Mucosa of rectum (tissue), 2 donors: ENCODE data around the gene MGAT5B.

ENCODE experiments used
- H3K27ac ChIP-seq, 2 donors: one replicate each; pipeline ENCODE4 v1.7.0; 2013; ENCODE audit warnings: inconsistent platforms in 2 of 2, low read depth in 2 of 2, low read length in 2 of 2
- H3K27me3 ChIP-seq, 2 donors: one replicate each; pipeline ENCODE4 v1.7.0; 2013; ENCODE audit warnings: low read length in 2 of 2; ENCODE audit not compliant: control insufficient read depth in 2 of 2, insufficient read depth in 2 of 2
- H3K36me3 ChIP-seq, 2 donors: one replicate each; pipeline ENCODE4 v1.7.0; 2013; ENCODE audit warnings: low read length in 2 of 2; ENCODE audit not compliant: control insufficient read depth in 2 of 2, insufficient read depth in 2 of 2
- H3K4me1 ChIP-seq, 2 donors: one replicate each; pipeline ENCODE4 v1.7.0; 2013; ENCODE audit warnings: low read length in 2 of 2, mild to moderate bottlenecking in 1 of 2; ENCODE audit not compliant: control insufficient read depth in 2 of 2, insufficient read depth in 2 of 2
- H3K4me3 ChIP-seq, 2 donors: one replicate each; pipeline ENCODE4 v1.7.0; 2013; ENCODE audit warnings: low read length in 2 of 2
- H3K9ac ChIP-seq, 2 donors: one replicate each; pipeline ENCODE4 v1.7.0; 2013; ENCODE audit warnings: low read length in 2 of 2, low read depth in 1 of 2, mild to moderate bottlenecking in 1 of 2
- H3K9me3 ChIP-seq, 2 donors: one replicate each; pipeline ENCODE4 v1.7.0; 2013; ENCODE audit warnings: low read length in 2 of 2; ENCODE audit not compliant: control insufficient read depth in 2 of 2
- donor health status: healthy.
- donor health status: Normal muscosa, but diverticular disease.

Gene MGAT5B

DNA sequence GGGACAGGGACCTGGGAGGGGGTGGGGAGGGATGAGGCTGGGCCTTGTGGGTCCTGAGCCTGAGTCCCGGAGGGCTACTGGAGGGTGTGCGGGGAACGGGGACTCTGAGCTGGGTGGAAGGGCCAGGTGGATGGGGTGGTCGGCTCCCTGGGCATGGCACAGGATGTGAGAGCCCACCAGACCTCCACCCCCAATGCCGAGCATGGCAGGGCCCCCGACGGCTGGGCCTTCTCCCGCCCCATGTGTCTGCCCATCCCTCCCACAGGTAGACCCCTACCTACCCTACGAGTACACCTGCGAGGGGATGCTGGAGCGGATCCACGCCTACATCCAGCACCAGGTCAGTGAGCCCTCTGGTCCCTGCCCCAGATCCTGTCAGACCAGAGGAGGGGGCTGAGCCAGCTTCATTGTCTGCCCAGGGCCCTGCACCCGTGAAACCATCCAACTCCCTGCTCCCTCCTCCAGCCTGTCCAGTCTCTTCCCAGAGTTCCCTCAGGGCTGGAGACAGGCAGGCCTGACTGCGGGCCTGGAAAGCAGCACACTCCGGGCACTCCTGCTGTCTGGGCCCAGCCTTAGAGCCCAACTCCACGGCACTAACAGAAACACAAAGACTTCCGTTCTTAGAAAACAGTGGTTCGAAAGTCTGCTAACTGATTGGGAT, 78.0 kb downstream of the MGAT5B start:
- Histone ChIP-seq H3K4me3 (no peak overlapping the region), H3K4me1 (no peaks in the 10 kb centered on the region), H3K36me3 (no peaks in the 10 kb centered on the region), H3K27ac (no peak overlapping the region), H3K9me3 (no peaks in the 10 kb centered on the region), H3K27me3 (peaks cover 0 to 9% of the 10 kb centered on the region in 2 donors), H3K9ac (no peak overlapping the region)

DNA sequence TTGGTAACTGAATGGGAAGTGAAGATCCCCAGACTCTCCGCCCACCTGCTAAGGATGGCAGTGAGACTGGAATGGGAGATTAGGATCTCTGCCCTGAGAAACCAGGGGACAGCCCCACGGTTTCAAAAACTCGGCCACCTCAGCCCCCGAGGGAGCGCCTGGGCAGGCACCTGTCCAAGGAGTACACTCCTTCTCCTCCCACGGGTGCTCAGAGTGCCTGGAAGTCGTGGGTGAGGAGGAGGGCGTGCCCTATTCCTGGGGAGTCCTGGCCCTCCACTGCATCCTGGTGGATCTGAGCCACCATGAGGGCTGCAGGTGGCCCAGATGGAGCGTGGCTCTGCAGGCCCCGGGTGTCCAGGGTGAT, 78.5 kb downstream of the MGAT5B start:
- peaks cover 0 to 9% of the 10 kb centered on the region in 2 donors for H3K27me3 ChIP-seq
- no peaks in the 10 kb centered on the region for H3K9me3 ChIP-seq
- H3K4me3 ChIP-seq = no peak overlapping the region
- no peak overlapping the region for H3K27ac ChIP-seq
- no peaks in the 10 kb centered on the region for H3K4me1 ChIP-seq
- H3K9ac ChIP-seq = no peak overlapping the region
- H3K36me3 ChIP-seq = no peaks in the 10 kb centered on the region

DNA sequence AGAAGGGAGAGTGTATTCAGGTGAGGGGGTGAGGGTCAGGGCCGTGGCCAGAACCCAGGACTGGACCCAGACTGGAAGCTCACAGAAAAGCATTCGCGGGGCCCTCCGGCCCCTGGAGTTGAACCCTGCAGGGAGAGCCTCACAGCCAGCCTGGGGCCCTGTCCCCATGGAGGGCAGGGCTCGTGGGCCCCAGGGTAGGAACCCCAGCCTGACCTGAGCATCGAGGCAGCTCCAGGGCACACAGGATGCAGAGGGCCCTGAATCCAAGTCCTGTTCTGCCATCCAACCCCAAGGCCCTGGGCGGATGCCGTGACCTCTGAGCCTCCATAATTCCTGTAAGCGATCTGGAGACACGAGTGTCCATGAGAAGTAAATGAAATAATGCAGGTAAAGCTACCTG, 79.1 kb downstream of the MGAT5B start:
- Histone ChIP-seq H3K4me1 (no peaks in the 10 kb centered on the region), H3K36me3 (no peaks in the 10 kb centered on the region), H3K9me3 (no peaks in the 10 kb centered on the region), H3K9ac (no peak overlapping the region), H3K27me3 (peaks cover 0 to 9% of the 10 kb centered on the region in 2 donors), H3K4me3 (no peak overlapping the region), H3K27ac (no peak overlapping the region)

DNA sequence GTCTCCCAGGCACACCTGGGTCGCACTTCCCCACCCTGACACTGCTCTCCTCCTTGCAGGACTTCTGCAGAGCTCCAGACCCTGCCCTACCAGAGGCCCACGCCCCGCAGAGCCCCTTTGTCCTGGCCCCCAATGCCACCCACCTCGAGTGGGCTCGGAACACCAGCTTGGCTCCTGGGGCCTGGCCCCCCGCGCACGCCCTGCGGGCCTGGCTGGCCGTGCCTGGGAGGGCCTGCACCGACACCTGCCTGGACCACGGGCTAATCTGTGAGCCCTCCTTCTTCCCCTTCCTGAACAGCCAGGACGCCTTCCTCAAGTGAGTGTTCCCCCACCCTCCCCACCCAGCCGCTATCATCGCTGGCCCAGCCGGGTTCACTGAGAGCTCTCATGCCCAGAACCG, 79.6 kb downstream of the MGAT5B start:
- no peak overlapping the region for H3K27ac ChIP-seq
- peaks cover 0 to 9% of the 10 kb centered on the region in 2 donors for H3K27me3 ChIP-seq
- H3K9me3 ChIP-seq = no peaks in the 10 kb centered on the region
- H3K4me1 ChIP-seq = no peaks in the 10 kb centered on the region
- H3K9ac ChIP-seq = no peak overlapping the region
- H3K4me3 ChIP-seq = no peak overlapping the region
- H3K36me3 ChIP-seq = no peaks in the 10 kb centered on the region

DNA sequence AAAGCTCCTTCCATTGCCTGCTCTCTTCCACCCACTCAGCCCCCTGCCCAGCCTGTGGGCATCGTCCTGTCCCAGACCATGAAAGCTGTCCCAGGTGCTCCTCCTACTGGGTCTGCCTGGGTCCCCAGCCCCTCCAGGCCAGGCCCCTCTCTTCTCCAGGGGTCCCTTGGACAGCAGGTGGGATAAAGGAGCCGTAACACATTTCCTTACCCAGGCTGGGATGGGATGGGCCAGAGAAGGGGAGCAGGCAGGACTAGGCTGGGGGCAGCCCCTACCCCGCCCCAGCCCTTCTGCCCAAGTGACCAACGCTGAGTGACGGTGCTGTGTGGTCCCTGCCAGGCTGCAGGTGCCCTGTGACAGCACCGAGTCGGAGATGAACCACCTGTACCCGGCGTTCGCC, 80.1 kb downstream of the MGAT5B start:
- Histone ChIP-seq H3K4me3 (no peak overlapping the region), H3K9me3 (no peaks in the 10 kb centered on the region), H3K36me3 (no peaks in the 10 kb centered on the region), H3K27ac (no peak overlapping the region), H3K9ac (no peak overlapping the region), H3K4me1 (no peaks in the 10 kb centered on the region), H3K27me3 (peaks cover 0 to 9% of the 10 kb centered on the region in 2 donors)

DNA sequence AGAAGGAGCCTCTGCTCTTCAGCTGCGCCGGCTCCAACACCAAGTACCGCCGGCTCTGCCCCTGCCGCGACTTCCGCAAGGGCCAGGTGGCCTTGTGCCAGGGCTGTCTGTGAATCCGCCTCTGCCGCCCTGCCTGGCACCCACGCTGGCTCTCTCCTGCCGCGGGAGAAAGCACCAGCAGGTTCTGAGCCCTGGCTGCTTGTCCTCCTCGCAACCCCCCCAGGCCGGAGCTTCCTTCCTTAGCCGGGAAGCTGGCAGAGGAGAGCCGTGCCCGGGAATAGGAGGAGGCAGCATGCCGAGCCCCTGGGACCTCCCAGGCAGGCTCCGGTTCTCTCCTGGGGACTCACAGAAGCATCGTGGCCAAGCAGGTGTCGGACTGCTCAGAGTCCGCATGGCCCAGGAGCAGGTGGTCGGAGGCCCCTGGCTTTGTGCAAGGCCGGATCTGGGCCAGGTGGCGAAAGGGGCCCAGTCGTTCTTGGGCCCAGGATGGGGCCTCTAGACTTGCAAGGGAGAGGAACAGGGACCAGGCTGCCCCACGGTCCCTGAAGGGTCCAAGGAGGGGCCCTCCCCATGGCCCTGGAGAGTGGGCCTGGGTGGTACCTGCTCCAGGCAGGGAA, 80.6 kb downstream of the MGAT5B start:
- peaks cover 0 to 9% of the 10 kb centered on the region in 2 donors for H3K27me3 ChIP-seq
- no peaks in the 10 kb centered on the region for H3K36me3 ChIP-seq
- H3K4me3 ChIP-seq = no peak overlapping the region
- no peaks in the 10 kb centered on the region for H3K9me3 ChIP-seq
- H3K9ac ChIP-seq = no peak overlapping the region
- no peaks in the 10 kb centered on the region for H3K4me1 ChIP-seq
- no peak overlapping the region for H3K27ac ChIP-seq

DNA sequence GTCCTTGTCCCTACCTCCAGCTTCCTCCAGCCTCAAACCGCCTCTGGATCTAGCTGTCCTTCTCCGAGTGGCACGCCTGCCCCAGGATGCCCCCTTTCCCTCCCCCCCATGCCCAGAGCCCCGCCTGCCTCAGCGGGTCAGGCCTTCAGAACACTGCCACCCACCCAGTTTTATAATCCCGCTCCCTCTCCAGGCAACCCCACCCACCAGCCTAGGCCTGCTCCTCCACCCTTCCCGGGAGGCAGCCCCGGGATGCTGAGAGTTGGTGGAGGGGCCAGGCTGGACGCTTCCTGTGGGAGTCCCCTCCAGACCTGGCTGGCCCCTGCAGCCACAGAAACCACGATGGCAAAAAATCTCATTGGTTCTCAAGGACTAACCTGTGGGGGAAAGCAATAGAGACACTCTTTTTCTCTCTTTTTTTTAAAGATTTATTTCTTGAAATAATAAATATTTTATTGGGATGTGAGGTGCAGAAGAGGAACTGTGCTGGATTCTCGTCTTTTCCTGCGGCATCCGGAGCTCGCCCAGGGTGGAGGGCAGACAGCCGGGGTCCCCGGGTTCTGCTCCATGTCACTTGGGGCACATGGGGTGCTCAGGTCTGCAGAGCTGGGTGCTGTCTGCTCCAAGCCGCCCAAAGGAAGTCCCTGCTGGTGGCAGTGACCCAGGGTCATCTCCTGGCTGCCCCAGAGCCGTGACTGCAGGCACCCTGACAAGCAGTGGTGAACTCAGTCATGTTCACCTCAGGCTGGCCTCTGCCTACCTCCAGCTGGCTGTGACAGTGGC, 81.9 kb downstream of the MGAT5B start:
- Histone ChIP-seq H3K4me3 (no peak overlapping the region), H3K27me3 (peaks cover 0 to 9% of the 10 kb centered on the region in 2 donors), H3K27ac (no peak overlapping the region), H3K9me3 (no peaks in the 10 kb centered on the region), H3K9ac (no peak overlapping the region), H3K4me1 (no peaks in the 10 kb centered on the region), H3K36me3 (no peaks in the 10 kb centered on the region)

DNA sequence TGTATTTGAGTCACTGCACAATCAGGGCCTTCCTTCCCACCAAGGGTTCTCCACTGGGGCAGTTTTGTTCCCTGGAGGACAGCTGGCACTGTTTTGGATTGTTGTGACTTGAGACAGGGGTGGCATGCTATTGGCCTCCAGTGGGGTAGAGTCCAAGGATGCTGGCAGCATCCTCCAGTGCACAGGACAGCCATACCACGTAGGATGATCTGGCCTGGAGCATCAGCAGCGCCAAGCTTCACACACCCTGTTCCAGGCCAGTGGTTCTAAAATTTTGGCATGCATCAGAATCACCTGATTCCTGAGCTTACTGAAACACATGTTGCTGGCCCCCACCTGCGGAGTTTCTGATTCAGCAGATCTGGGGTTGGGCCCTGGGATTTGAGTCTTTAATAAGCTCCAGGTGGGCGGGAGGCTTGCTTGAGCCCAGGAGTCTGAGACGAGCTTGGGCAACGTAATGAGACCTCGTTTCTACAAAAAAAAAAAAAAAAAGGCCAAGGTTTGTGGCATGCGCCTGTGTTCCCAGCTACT, 83.2 kb downstream of the MGAT5B start:
- H3K9me3 ChIP-seq = no peaks in the 10 kb centered on the region
- no peak overlapping the region for H3K4me3 ChIP-seq
- H3K27me3 ChIP-seq = peaks cover 0 to 9% of the 10 kb centered on the region in 2 donors
- H3K4me1 ChIP-seq = no peaks in the 10 kb centered on the region
- H3K27ac ChIP-seq = no peak overlapping the region
- no peak overlapping the region for H3K9ac ChIP-seq
- H3K36me3 ChIP-seq = no peaks in the 10 kb centered on the region

DNA sequence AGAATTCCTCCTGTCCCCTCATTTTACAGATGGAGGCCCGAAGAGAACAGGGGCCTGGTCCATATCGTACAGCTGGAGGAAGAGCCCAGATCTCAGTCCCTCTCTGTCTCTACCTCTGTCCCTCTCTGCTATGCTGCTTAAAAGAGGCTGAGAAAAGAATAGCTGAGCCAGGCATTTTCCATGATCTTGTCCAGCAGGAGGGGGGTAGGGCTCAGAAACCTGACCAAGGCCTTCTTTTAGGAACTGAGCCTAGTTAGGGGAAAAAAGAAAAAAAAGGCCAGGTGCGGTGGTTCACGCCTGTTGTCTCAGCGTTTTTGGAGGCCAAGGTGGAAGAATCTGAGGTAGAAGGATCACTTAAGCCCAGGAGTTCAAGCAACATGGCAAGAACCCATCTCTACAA, 84.2 kb downstream of the MGAT5B start:
- Histone ChIP-seq H3K9me3 (no peaks in the 10 kb centered on the region), H3K36me3 (no peaks in the 10 kb centered on the region), H3K9ac (no peak overlapping the region), H3K27ac (no peak overlapping the region), H3K4me1 (no peaks in the 10 kb centered on the region), H3K27me3 (peaks cover 0 to 9% of the 10 kb centered on the region in 2 donors), H3K4me3 (no peak overlapping the region)

DNA sequence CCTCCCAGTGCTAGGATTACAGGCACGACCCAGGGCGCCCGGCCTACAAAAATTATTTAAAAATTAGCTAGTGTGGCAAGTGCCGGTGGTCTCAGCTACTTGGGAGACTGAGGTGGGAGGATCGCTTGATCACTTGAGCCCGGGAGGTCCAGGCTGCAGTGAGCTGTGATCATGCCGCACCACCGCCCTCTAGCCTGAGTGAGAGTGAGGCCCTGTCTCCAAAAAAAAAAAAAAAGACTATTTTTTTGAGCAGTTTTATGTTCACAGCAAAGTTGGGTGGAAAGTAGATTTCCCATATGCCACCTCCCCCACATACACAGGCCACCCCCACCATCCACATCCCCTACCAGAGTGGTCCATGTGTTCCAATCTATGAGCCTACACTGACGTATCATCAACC, 84.9 kb downstream of the MGAT5B start:
- Histone ChIP-seq H3K4me1 (no peaks in the 10 kb centered on the region), H3K27me3 (peaks cover 0 to 12% of the 10 kb centered on the region in 2 donors), H3K27ac (no peak overlapping the region), H3K9me3 (no peaks in the 10 kb centered on the region), H3K4me3 (no peak overlapping the region), H3K9ac (no peak overlapping the region), H3K36me3 (no peaks in the 10 kb centered on the region)
